K562 (cell line): ENCODE measurements around the gene PLEKHS1. TPM values are rescaled to one million over a fixed set of nuclear protein-coding genes. Genes with fewer than 3 reads are reported as not detected.

ENCODE experiments used
- ATAC-seq: fragments of 200-7000 bp; cut with Tn5 transposase; 3 replicates; pipeline ENCODE4 v1.9.1; 2020; ENCODE audit warnings: moderate library complexity
- BruUV-seq: library from RNA; stranded (reverse); fragments of 400-500 nt; replicated peaks from 2 replicates; lab custom pipeline; 2021; lab: Mats Ljungman, UMichigan
- CTCF ChIA-PET: fragments of 300-600 bp; formaldehyde crosslinking; extraction: SDS; loops from one replicate; lab custom pipeline; 2021; ENCODE audit warnings: low intra/inter-chr PET ratio; lab: Yijun Ruan, JAX
- POLR2A ChIA-PET: fragments of 300-600, 350-650 bp; sonication (Branson Sonifier 250); formaldehyde crosslinking; extraction: SDS; loops from one replicate; lab custom pipeline; 2021; ENCODE audit warnings: antibody characterized with exemption, inconsistent platforms; lab: Yijun Ruan, JAX
- DNase-seq, 4 experiments: peaks; one replicate each; pipeline versions ENCODE4 v3.0.0 to v3.0.0-alpha.2; 2011 to 2018; ENCODE audit warnings: low spot score in 3 of 4, mixed read lengths in 3 of 4; ENCODE audit errors: extremely low read depth in 1 of 4
- FAIRE-seq: peaks from 2 replicates; lab custom pipeline; 2011; peaks lifted over from hg19 to GRCh38; lab: Jason Lieb, UNC
- H2AFZ ChIP-seq: 2 replicates; pipeline ENCODE4 v1.6.0; 2011; ENCODE audit warnings: low read depth, low read length, control low read depth, inconsistent platforms
- H3K27ac ChIP-seq: fragments of 200-600 bp; 3 replicates; pipeline ENCODE4 v1.8.0; 2011; ENCODE audit warnings: low read depth, mild to moderate bottlenecking, control low read depth, inconsistent platforms, low read length, moderate library complexity, mixed read lengths; ENCODE audit errors: extremely low read depth
- H3K27me3 ChIP-seq, 2 experiments: fragments of 300-600 bp in 1 of 2; 2 replicates in 1 of 2; 3 replicates in 1 of 2; pipeline versions ENCODE4 v1.6.0 to v1.8.0; 2011; ENCODE audit warnings: inconsistent platforms in 2 of 2, low read length in 2 of 2, mild to moderate bottlenecking in 1 of 2, mixed read lengths in 1 of 2, moderate library complexity in 1 of 2; ENCODE audit not compliant: control insufficient read depth in 2 of 2, insufficient read depth in 2 of 2
- H3K36me3 ChIP-seq: fragments of 300-600 bp; 3 replicates; pipeline ENCODE4 v1.8.0; 2011; ENCODE audit warnings: mild to moderate bottlenecking, low read length, inconsistent platforms; ENCODE audit not compliant: control insufficient read depth, insufficient read depth
- H3K4me1 ChIP-seq, 2 experiments: fragments of 200-600 bp in 1 of 2; replicated peaks in 1 of 2; 2 replicates in 1 of 2; 3 replicates in 1 of 2; pipeline versions ENCODE4 v1.5.1 to v1.8.0; 2011; ENCODE audit warnings: inconsistent platforms in 2 of 2, low read length in 2 of 2, mild to moderate bottlenecking in 1 of 2, mixed read lengths in 1 of 2, moderate library complexity in 1 of 2; ENCODE audit not compliant: control insufficient read depth in 2 of 2, insufficient read depth in 2 of 2
- H3K4me2 ChIP-seq: 2 replicates; pipeline ENCODE4 v1.6.1; 2011; ENCODE audit warnings: low read length, control low read depth, inconsistent platforms, mixed read lengths; ENCODE audit not compliant: insufficient read depth
- H3K4me3 ChIP-seq: fragments of 200-600 bp; sonication (generic), shearing (Covaris generic); 2 replicates; pipeline ENCODE4 v1.5.1; 2016; ENCODE audit warnings: control low read depth, inconsistent platforms
- H3K79me2 ChIP-seq: fragments of 200-600 bp; 3 replicates; pipeline ENCODE4 v1.8.0; 2011; ENCODE audit warnings: low read length, inconsistent platforms; ENCODE audit not compliant: control insufficient read depth, insufficient read depth
- H3K9ac ChIP-seq, 2 experiments: 2 replicates each; pipeline versions ENCODE4 v1.6.0 to v1.6.1; 2011; ENCODE audit warnings: low read depth in 2 of 2, low read length in 2 of 2, control low read depth in 1 of 2, inconsistent platforms in 1 of 2, mild to moderate bottlenecking in 1 of 2, mixed read lengths in 1 of 2; ENCODE audit not compliant: insufficient read depth in 1 of 2
- H3K9me1 ChIP-seq: one replicate; pipeline ENCODE4 v1.6.0; 2011; ENCODE audit warnings: inconsistent platforms, mild to moderate bottlenecking, low read length, moderate library complexity; ENCODE audit not compliant: control insufficient read depth, insufficient read depth
- H3K9me3 ChIP-seq: replicated peaks from 2 replicates; pipeline ENCODE4 v1.5.1; 2011; ENCODE audit warnings: low read depth, low read length, inconsistent platforms; ENCODE audit not compliant: control insufficient read depth, insufficient read depth
- H4K20me1 ChIP-seq: replicated peaks from 2 replicates; pipeline ENCODE4 v1.6.1; 2011; ENCODE audit warnings: low read length, inconsistent platforms, mixed read lengths; ENCODE audit not compliant: control insufficient read depth, insufficient read depth
- ATF3 ChIP-seq, 2 experiments: fragments of 450-650 bp in 1 of 2; sonication (generic) in 1 of 2; formaldehyde crosslinking in 1 of 2; IDR thresholded peaks in 1 of 2; conservative IDR thresholded peaks in 1 of 2; 2 replicates each; pipeline versions ENCODE4 v1.6.1 to v1.8.1; 2016 to 2023; ENCODE audit warnings: mild to moderate bottlenecking in 2 of 2, moderate library complexity in 2 of 2, inconsistent platforms in 1 of 2, missing genetic modification reagents in 1 of 2
- NFYB ChIP-seq: IDR thresholded peaks from 2 replicates; pipeline ENCODE4 v1.6.1; 2011; ENCODE audit warnings: mild to moderate bottlenecking, moderate library complexity; ENCODE audit not compliant: insufficient read length; ENCODE audit errors: extremely low read depth
- POLR2H ChIP-seq: IDR thresholded peaks from 2 replicates; pipeline ENCODE4 v1.6.1; 2016; ENCODE audit warnings: missing genetic modification characterization, low read depth, mild to moderate bottlenecking, control low read depth, missing compliant biosample characterization, moderate library complexity
- ZNF24 ChIP-seq: fragments of 450-650 bp; IDR thresholded peaks from 2 replicates; pipeline ENCODE4 v1.6.1; 2016
- ZNF318 ChIP-seq, 2 experiments: fragments of 450-650 bp; IDR thresholded peaks; 2 replicates each; pipeline ENCODE4 v1.6.1; 2016; ENCODE audit warnings: mild to moderate bottlenecking in 2 of 2, borderline replicate concordance in 1 of 2, low read depth in 1 of 2, moderate library complexity in 1 of 2
- WGBS: fragments of 100-300 bp; shearing (Covaris generic); methylation state at CpG from one replicate; pipeline ENCODE4 v1.1.6; 2016; ENCODE audit warnings: low coverage, mixed read lengths; ENCODE audit not compliant: insufficient coverage; ENCODE audit errors: missing lambda C conversion rate; 5-methylcytosine and 5-hydroxymethylcytosine counted together
- in situ Hi-C: fragments of 300-500 bp; cut with MboI; formaldehyde crosslinking; loops from 4 replicates; pipeline ENCODE4 v1.15.0; 2018; ENCODE audit warnings: inconsistent platforms, mixed read lengths
- intact Hi-C: fragments of 100-400 bp; cut with micrococcal nuclease; formaldehyde crosslinking; loops from 2 replicates; pipeline ENCODE4 v1.14.2; 2022
- polyA plus RNA-seq, 8 experiments: library from polyadenylated mRNA; depleted of rRNA in 4 of 8; stranded (reverse) in 5 of 8; unstranded in 3 of 8; fragments of >200 nt; fragmentation: Nextera tagmentation in 2 of 8; fragmentation: Illumina TruSeq in 1 of 8; extraction: Ambion mirVana in 2 of 8; extraction: Trizol in 1 of 8; gene quantifications; 2 replicates each; pipeline versions ENCODE4 v1.2.1 to v1.2.3, GENCODE V29; 2011 to 2014; ENCODE audit warnings: inconsistent platforms in 1 of 8, missing spikeins in 1 of 8
- total RNA-seq, 7 experiments: library from RNA; depleted of rRNA in 6 of 7; stranded (reverse); fragments of >200 nt in 6 of 7; fragmentation: Illumina TruSeq in 2 of 7; extraction: Trizol in 2 of 7; gene quantifications; 2 replicates each; pipeline versions ENCODE4 v1.2.1 to v1.2.3, GENCODE V29; 2011 to 2021; ENCODE audit warnings: low replicate concordance in 1 of 7

The PLEKHS1 gene
- total and polyA plus RNA-seq, 9 of the 15 experiments (the other 6 are each of a cell fraction or from before 2014, with no cell fraction given): not detected

DNA sequence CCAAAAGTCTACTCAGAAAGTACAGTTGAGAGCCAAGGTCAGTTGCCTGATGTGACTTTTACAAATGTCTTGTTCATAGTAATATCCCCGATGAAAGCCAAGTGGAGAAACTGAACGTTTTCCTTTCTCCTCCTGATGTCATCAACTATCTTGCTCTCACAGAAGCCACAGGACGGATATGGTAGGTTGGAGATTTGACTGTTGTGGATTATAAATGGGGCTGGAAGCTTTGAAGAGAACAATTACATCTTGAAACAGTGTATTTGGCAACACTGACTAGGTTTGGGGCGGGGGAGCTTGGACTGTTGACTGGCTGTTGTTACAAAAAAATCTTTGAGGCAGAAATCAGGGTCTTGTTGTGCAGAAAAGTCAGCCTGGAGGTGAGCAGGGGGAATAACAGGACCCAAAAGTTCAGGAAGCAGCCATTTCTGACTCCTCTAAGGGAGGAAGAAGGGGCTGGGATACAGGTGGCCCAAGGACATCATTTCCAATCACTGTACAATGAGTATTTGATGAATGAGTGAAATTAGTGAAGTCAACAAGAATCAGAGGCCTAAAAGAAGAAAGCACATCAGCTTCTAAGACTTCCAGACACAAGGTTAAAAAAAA lies 24.3 kb downstream of the PLEKHS1 start (continued):
- TF ChIP-seq ZNF24 (no peak), NFYB (no peak)
- TF ChIP-seq, all 486 proteins: peak for 8

DNA sequence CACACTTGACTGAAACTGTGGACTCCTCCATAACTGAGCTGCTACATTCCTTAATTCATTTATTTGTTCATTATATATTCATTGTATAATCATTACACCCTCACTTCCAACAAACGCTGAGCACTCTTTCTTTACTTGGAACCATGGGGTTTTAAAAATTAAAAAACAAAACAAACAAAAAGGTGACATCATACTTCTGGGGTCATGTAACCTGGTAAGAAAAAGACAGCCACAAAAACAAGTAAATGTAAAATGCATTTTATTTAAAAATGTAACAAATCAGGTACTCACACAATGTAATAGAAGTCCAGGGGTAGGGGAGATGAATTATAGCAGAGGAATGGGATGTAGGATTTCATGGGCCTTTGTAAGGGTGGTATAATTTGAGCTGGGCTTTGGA lies 25.1 kb downstream of the PLEKHS1 start:
- intact Hi-C loops (no loop called here), in situ Hi-C loops (no loop called here)
- H3K9ac ChIP-seq: no peak overlapping the region
- H3K36me3 ChIP-seq: no peaks in the 10 kb centered on the region
- H3K9me1 ChIP-seq: no peaks in the 10 kb centered on the region
- no peaks in the 10 kb centered on the region; a peak in 1 of 5 replicates for H3K4me1 ChIP-seq
- BruUV-seq: no TSS peak
- H3K9me3 ChIP-seq: no peaks in the 10 kb centered on the region
- H2AFZ ChIP-seq: no peak overlapping the region
- no peaks in the 10 kb centered on the region for H4K20me1 ChIP-seq
- H3K79me2 ChIP-seq: no peaks in the 10 kb centered on the region
- H3K27ac ChIP-seq: no peak overlapping the region
- no peak for DNase-seq
- no peak for FAIRE-seq
- H3K4me2 ChIP-seq: no peak overlapping the region
- peaks cover 0 to 8% of the 10 kb centered on the region in 2 experiments; a peak in 3 of 5 replicates for H3K27me3 ChIP-seq
- H3K4me3 ChIP-seq: no peak overlapping the region
- no peak for TF ChIP-seq ZNF318 (IDR thresholded peaks at IDR 0.05; ENCODE audit: borderline replicate concordance in 1 of 2, low read depth in 1 of 2)
- TF ChIP-seq ATF3 (IDR thresholded peaks at IDR 0.05): peak; percentile 17; the same call in 1 of the 2 replicates
- no peak for TF ChIP-seq ATF3 (CRISPR knock-in tag; conservative IDR thresholded peaks at IDR 0.05)
- no peak for TF ChIP-seq POLR2H (tag)
- ChIA-PET POLR2A (no interaction called here), CTCF (no interaction called here)
- 0% methylated on average over 1 of the region's 1 CpG for WGBS
- no peak for ATAC-seq
